GM12865 (cell line): ENCODE measurements around the gene LYPD6B.

Experiments used
- DNase-seq: peaks from one replicate; pipeline ENCODE4 v3.0.0; 2010; ENCODE audit warnings: low read depth
- H3K4me3 ChIP-seq: 2 replicates; pipeline ENCODE4 v1.5.1; 2011; ENCODE audit warnings: mild to moderate bottlenecking, low read depth, low read length, control low read depth
- TF ChIP-seq, protein P1 (sequence below): IDR thresholded peaks from 2 replicates; pipeline ENCODE4 v1.5.1; 2011; ENCODE audit warnings: low read length, control low read depth, low read depth, inconsistent platforms; ENCODE audit not compliant: insufficient read depth; ENCODE audit errors: missing control alignments

LYPD6B gene

DNA sequence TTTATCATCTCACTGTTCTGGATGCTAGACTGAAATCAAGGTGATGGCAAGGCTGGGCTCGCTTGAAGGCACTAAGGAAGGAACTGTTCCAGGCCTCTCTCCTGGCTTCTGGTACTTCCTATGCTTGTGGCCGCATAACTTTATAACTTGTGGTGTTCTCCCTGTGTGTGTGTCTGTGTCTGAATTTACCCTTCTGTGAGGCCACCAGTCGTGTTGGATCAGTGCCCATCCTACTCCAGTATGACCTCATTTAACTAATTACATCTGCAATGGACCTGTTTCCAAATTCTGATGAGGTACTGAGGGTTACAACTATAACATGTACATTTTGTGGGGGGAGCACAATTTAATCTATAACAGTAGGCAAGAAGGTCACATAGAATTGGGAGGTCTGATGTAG is 41.6 kb downstream of the LYPD6B start:
- DNase-seq = no peak
- TF ChIP-seq, protein P1, sequence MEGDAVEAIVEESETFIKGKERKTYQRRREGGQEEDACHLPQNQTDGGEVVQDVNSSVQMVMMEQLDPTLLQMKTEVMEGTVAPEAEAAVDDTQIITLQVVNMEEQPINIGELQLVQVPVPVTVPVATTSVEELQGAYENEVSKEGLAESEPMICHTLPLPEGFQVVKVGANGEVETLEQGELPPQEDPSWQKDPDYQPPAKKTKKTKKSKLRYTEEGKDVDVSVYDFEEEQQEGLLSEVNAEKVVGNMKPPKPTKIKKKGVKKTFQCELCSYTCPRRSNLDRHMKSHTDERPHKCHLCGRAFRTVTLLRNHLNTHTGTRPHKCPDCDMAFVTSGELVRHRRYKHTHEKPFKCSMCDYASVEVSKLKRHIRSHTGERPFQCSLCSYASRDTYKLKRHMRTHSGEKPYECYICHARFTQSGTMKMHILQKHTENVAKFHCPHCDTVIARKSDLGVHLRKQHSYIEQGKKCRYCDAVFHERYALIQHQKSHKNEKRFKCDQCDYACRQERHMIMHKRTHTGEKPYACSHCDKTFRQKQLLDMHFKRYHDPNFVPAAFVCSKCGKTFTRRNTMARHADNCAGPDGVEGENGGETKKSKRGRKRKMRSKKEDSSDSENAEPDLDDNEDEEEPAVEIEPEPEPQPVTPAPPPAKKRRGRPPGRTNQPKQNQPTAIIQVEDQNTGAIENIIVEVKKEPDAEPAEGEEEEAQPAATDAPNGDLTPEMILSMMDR = no peak
- no peak overlapping the region for H3K4me3 ChIP-seq

DNA sequence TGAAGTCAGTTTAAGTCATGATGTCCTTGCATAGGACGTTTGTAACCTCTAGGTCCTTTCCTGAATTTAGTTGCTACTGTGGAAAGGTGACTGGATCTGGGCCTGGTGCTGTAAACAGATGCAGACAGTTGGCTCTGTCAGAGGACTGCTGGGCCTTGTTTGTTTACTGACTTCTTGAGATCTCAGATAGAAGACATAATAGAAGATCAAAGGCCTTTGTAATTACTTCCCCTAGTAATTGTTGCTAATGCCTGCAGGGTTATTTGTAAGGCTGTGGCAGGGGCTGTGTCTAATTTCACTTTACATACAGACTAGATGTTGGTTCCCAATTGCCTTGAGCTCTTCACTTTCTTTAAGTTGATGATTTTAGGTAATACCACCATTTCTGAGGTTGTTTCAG is 42.5 kb downstream of the LYPD6B start:
- no peak overlapping the region for H3K4me3 ChIP-seq
- no peak for DNase-seq
- TF ChIP-seq, protein P1 = no peak

DNA sequence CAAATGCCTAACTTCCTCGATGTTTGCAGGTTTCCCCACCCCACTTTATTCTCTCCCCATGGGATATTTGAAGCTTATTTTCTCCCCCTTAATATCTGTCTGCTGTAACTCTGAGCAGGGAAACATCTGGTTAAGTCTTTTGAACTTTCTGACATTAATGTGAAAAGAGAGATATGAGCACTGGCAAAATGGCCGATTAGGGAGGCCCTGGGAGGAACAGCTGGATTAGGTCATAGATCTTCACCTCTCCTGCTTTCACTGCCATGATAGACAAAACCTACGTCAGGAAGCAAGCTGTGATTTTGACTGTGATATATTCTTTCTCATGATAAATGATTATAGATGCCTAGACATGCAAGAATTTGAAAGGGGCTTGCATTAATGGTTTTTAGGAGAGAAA is 43.6 kb downstream of the LYPD6B start:
- no peak overlapping the region for H3K4me3 ChIP-seq
- no peak for DNase-seq
- TF ChIP-seq, protein P1 = no peak

DNA sequence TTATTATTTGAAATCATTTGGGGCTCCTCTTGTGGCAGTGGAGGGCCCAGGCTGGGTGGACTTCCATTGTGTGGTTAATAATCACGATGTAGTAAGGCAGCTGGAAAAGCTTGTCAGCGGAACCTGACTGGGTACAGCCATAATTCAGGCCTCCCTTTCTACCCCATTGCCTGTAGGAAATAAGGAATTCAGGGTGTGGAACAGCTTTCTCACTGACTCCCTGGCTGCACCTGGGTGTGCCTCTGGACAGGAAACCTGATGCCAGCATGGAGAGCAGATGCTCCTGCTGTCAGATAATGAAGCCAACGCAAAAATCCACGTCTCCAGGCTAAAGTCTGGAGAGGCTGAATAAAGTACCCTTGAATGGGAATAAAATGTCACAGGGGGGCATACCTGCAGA is 44.2 kb downstream of the LYPD6B start:
- H3K4me3 ChIP-seq = no peak overlapping the region
- DNase-seq = no peak
- TF ChIP-seq, protein P1 = no peak

DNA sequence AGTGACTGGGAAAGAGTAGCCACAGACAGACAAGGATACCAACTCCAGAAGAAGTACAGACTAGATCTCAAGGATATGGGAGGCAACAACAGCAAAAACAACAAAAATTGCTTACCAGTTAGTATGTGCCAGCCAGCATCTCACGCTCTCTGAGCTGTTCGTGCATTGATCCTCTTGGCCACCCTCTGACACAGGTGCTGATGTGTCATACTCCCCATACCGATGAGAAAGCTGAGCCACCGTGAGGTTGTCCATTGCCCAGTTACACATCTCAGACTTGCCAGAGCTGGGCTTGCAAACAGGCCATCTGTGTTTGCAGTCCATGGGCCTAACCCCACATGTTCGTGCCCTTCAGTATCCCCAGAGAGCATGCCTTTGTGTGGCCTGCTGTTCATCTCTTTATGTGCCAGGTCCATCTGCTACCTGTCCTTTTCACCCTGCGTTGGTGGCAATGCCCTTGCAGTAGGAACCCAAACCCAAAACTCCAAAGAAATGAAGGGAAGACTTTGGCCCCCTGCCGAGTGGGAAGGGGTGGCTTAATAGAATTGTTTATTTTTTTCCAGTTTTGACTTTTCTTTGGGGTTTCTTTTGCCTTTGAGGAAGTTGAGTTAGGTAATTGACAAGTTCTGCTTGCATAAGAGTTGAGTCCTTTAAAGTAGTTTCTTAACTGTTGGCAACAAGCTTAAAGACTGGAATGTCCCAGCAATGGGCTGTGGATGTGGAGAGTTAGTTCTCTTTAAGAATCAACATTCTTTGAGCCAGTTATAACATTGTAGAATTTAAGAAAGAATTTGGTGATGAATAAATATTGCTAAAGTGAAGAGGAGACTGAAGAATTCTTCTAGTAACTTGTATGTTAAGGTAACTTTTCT is 46.7 kb downstream of the LYPD6B start:
- no peak for DNase-seq
- TF ChIP-seq, protein P1 = no peak
- H3K4me3 ChIP-seq = no peak overlapping the region

DNA sequence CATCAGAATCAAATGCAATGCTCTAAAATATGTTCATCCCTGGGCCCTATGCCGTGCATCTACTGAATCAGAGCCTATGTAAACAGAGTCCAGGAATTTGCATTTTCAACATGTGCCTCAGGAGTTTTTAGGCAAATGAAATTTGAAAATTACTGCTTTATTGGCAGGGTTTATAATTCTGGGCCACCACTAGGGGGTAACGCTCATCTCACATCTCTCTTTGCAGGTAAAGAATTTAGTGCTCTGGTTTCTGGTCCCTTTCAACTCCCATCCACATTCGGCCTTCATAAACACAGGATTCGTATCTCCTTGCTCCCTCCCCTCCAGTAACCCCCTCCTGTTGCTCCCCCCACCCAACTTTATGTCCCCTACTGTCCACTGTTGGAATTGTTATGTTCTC is 49.3 kb downstream of the LYPD6B start:
- peak; percentile 28 for DNase-seq
- H3K4me3 ChIP-seq = no peak overlapping the region
- TF ChIP-seq, protein P1 = peak; percentile 34

DNA sequence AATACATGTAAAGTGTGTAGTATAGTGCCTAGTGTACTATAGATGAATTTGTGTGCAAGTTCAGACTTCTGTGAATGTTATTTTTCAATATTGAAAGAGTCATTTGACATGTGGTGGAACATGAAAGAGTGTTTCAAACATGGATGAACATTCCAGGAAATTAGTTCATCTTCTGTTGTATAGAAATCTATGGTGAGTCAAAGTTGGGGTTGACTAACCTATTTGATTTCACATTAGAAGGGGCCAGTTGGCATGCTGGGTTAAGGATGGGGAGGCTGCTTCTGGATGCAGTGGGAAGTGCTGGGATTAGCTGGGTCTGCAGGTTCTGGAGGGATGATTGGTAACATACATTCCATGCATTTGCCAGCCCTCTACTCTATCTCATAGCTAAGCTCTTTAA is 50.6 kb downstream of the LYPD6B start:
- DNase-seq = no peak
- no peak overlapping the region for H3K4me3 ChIP-seq
- TF ChIP-seq, protein P1 = no peak
